GM23248 (cell line): ENCODE measurements around the gene TRAPPC2L.

ENCODE experiments used
- EZH2 ChIP-seq: fragments of 200-600 bp; sonication (generic); IDR thresholded peaks from 2 replicates; pipeline ENCODE4 v1.6.1; 2018; ENCODE audit warnings: antibody characterized with exemption, mild to moderate bottlenecking; ENCODE audit not compliant: insufficient read depth, poor library complexity, severe bottlenecking
- EZH2phosphoT487 ChIP-seq: fragments of 200-600 bp; sonication (generic); IDR thresholded peaks from 2 replicates; pipeline ENCODE4 v1.6.1; 2018; ENCODE audit warnings: antibody characterized with exemption, moderate library complexity, mild to moderate bottlenecking, low read depth; ENCODE audit not compliant: insufficient read depth

GRCh38 chr16:88880226-88881006, 23.5 kb downstream of the TRAPPC2L start:
- TF ChIP-seq EZH2, result no peak
- TF ChIP-seq EZH2phosphoT487, result no peak
